Activated CD4-positive, alpha-beta T cell treated with anti-CD3 and anti-CD28 coated beads, Interleukin-2, amount 50 U/mL, for 16 hours (primary cell): ENCODE data around the gene KRT6C.
A peak's percentile ranks its signal among the peaks of the same experiment; 100 is the strongest.
"Not testable (repeated sequence)": the region's sequence is repeated elsewhere in the genome, so short reads cannot be mapped to it uniquely, and the experiment has no call there.

Source experiments
- DNase-seq: peaks from one replicate; pipeline ENCODE4 v3.0.0-alpha.2; 2020

KRT6C gene

DNA sequence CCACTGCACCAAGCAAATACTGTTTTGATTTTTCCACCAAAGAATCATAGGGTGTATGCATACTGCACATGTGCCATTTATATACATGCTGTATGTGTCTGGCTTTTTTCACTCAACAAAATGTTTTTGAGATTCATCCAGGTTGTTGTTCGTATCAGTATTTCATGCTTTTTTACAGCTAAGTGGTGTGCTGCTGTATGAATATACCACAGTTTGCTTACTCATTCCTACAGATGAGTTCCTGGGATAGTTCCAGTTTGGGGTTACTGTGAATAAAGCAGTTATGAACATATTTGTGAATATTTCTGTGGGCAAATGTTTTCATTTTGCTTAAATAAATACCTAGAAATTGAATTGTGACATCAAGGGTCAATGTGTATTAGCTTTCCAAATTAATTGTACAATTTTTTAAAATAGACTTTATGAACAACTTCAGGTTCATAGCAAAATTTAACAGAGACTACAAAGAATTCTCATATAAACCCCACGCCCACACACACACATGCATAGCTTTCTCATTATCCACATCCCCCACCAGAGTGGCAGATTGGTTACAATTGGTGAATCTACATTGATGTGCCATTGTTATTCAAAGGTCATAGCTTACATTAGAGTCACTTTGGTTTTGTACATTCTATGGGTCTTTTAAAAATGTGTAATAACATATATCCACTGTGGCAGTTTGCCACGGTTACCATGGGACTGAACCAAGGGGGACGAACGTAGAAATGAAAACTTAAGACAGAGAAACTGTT, 26.4 kb upstream of the KRT6C start:
- DNase-seq = no peak

DNA sequence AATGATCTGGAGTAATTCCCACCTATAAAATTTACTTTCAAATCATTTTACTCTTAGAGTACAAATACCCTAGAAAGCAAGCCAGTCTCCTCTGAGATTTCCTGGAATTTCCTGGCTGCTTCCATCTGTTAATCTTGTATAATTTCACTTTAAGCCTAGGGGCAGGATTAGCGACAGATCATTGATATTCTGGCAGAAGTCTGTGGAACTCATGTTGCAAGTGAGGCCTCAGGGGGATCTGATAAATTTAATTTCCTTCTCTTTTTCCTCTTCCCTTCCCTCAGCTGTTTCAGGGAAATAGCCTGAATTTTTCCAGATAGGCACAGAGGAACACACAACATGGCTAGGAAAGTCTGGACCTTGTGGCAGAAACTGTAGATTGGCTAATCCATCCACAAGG, 25.3 kb upstream of the KRT6C start:
- DNase-seq = no peak

DNA sequence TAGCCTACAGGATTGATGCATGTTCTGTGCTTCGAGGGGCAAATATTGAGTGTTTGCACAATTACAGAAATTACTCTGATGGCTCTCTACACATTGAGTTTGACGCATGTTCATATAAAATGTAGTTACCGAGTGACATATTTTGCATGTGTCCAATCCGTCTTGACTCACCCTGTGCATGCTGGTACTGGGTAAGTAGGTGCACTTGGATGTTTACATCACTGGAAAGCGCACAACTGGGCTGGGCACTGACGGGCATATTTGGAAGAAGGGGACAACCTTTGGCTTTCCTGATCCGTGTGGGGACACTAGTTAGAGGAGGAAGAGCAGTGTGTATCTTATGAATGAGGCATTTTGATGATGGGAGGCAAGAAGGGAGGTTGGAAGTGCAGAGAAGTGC, 24.4 kb upstream of the KRT6C start:
- DNase-seq = no peak

DNA sequence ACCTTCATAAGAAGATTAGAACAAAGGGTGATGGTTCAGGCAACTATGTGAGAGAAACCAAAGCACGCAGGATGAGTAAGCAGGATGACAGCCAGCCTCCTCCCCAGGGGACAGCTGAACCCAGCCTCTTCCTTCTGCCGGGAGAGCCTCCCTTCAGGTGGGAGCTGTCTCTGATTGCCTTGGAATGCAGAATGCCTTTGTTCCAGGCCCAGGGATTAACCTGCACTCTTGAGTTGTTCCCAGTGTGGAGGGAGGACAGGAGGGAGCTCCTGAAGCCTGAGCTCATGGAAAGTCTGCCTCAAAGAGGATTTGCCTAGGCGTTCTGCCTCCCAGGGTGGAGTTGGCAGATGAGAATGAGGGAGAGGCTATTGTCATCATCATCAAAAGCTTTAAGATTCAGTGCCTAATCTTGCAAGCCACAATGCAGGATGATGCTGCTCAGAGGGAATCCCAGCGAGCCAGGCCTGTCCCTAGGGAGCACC, 23.0 kb upstream of the KRT6C start:
- no peak for DNase-seq

DNA sequence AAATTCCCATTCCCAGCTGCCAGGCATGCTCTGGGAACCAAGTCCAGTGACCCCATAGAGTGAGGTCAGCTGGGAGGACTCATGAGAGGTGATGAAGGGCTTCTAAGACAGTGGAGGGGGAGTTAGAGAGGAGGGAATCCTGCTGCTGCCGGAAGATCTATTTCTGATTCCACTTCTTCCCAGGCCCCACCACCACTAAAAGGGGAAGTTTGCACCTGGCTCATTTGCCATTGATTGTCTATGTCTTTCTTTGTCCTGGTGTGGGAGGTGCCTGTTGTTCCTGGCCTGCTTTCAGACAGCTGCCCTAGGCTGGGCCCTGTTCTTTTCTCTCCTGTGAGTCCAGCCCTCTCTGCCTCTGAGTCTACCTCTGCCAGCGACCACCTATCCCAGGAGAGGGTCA, 22.4 kb upstream of the KRT6C start:
- no peak for DNase-seq

DNA sequence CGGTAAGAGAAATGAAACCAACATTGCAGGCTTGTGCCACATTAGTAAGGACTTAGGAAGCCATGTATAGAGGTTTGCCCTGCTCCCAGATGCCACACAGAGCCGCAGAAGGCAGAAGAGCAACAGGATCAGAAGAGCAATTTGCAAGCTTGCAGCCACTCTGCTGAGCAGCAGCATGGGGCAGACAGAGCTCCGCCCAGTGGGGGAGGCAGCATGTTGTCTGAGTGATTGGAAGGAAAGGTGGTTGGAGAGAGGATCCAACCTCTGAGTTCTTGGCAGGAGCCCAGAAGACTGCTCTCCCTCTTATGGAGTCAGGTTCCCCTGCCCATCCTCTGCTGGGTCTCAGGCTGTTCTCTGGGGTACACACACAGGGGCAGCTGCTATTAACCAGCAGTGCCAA, 21.8 kb upstream of the KRT6C start:
- no peak for DNase-seq

DNA sequence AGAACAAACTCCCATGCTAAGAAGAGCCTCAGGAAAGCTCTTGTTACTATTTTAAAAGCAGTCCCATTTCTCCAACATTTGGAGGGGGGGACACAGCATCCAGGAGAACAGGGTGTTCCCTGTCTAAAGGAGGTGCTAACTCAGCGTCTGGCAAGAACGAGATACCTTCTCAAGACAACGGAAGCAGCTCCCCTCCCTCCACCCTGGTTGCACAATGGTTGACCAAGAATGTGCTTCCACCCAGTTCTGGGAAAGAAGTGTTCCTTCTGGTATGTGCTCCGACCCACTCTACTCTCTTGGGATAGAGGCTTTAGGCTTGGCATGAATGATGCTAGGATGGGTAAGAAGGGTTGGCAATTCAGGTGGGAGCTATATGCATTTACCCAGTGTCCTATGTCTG, 20.9 kb upstream of the KRT6C start:
- DNase-seq = no peak

DNA sequence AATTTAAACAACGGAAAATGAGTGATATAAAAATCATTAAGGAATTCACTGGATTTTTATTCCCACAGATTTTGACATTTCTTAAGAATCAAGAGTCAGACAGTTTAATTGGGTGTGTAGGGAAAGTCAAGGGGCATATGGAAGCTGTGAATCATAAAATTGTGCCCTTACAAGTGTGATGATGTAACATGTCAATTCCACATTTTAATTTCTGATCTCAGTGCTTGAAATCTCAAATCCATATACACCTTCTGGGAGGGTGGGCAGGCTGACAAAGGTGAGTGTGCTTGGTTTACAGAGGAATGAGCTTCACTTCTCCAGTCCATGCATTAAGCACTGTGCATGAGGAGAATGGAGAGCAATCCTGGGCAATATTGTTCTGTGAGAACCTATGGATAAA, 20.5 kb upstream of the KRT6C start:
- DNase-seq = no peak

DNA sequence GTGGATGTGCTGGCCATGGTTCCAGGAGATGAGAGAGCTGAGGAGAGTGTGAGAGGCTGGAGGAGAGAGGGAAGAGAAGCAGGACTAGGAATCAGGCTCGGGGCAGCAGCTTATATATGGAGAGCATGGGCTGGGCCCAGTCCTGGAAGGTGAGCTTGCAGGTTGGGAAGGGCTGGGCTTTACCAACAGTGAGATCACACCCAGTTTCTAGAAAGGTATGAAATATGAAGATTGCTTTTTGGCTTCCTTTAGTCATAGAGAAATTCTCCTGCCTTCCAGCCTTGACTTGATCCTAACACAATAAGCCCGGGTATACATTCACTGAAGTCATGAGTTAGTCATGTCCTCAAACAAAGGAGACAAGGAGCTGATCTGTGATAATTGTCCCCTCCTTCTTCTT, 19.6 kb upstream of the KRT6C start, which contains the start of gene KRT6A:
TSS of gene KRT6A (minus strand) at position 86 of the 400 bp plus-strand sequence. CDS start at position 17, 69 bp downstream.
- no peak for DNase-seq

DNA sequence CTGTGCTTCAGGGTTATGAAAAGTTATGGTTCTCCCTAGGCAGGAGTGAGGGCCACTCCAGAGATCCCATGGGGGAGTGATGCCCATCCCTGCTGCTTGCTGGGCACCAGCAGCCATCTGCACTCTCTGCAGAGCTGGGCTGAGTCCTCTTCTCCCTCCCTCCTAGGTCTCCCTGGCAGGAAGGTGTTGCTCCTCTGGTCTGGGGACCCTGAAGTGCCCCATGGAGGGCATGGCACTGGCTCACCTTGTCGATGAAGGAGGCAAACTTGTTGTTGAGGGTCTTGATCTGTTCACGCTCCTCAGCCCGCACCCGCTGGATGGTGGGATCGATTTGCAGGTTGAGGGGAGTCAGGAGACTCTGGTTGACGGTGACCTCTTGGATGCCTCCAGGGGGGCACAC, 18.8 kb upstream of the KRT6C start:
- DNase-seq = not testable (repeated sequence)

DNA sequence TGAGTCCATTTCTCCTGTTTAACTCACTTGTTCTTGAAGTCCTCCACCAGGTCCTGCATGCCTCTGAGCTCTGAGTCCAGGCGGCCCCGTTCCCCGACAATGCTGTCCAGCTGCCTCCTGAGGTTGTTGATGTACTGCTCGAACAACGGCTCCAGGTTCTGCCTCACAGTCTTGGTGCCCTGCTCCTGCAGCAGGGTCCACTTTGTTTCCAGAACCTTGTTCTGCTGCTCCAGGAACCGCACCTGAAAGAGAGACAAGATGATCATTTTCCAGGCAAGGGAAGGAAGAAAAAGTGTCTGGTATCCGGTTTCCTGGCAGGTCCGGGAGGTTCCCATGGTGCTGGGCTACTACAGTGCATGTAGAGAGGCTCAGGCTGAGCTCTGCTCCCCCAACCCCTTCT, 17.9 kb upstream of the KRT6C start:
- not testable (repeated sequence) for DNase-seq

DNA sequence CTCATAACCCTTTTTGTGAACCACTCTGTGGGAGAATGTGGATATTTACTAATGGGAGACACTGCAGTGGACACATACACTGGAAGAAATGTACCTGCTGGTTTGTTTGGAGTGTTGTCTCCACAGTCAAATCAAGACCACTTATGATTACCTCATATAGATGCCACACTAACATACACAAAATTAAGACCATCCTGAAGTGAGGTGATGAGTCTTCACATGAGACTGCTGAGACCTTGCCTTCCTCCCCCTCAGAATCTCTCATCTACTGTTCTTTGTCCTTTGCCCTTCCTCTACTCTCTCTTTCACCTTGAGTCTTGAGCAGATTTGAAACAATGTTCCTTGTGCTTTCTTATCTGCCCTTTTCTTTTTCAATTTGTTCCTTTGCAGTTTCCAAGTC, 15.1 kb upstream of the KRT6C start:
- DNase-seq = no peak

DNA sequence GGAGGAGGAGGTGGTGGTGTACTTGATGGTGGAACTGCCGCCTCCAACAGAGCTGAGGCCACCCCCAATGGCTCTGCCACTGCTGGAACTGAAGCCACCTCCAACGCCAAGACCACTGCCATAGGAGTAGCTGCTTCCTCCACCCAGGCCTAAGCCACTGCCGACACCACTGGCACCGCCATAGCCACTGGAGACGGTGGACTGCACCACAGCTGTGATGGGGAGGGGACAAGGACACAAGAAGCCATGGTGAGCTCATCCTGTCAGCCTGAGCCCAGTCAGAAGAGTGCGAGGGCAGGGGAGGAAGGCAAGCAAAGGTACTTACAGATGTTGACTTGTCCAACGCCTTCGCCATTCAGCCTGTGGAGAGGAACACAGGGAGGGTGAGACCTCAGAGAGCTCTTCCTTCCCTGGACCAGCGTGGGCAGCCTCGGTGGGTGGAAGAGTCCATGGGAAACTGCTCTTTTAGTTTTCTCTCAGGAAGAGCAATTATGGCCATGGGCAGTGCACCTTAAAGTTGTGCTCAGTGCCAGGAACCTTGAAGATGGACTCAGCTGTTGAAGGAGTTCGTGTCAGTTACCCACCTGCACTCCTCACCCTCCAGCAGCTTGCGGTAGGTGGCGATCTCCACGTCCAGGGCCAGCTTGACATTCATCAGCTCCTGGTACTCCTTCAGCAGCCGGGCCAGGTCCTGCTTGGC, 14.3 kb upstream of the KRT6C start:
- not testable (repeated sequence) for DNase-seq

DNA sequence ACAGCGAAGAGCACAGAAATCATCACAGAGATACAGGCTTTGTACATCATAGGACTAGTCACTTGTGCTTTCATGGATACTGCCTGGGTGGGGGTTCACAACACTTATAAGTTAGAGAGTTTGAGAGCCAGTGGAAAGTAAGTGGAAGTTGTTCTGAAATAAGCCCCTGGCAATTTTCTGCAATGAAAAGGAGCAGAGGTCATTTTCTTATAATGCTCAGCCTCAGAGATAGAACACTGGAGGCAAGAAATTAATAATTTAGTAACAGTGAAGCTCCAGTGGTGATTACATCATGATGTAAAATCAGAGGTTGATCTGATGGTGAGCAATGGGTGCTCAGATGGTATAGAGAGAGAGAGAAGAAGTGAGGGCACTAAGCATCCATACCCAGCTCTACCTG, 13.6 kb upstream of the KRT6C start:
- DNase-seq = no peak

DNA sequence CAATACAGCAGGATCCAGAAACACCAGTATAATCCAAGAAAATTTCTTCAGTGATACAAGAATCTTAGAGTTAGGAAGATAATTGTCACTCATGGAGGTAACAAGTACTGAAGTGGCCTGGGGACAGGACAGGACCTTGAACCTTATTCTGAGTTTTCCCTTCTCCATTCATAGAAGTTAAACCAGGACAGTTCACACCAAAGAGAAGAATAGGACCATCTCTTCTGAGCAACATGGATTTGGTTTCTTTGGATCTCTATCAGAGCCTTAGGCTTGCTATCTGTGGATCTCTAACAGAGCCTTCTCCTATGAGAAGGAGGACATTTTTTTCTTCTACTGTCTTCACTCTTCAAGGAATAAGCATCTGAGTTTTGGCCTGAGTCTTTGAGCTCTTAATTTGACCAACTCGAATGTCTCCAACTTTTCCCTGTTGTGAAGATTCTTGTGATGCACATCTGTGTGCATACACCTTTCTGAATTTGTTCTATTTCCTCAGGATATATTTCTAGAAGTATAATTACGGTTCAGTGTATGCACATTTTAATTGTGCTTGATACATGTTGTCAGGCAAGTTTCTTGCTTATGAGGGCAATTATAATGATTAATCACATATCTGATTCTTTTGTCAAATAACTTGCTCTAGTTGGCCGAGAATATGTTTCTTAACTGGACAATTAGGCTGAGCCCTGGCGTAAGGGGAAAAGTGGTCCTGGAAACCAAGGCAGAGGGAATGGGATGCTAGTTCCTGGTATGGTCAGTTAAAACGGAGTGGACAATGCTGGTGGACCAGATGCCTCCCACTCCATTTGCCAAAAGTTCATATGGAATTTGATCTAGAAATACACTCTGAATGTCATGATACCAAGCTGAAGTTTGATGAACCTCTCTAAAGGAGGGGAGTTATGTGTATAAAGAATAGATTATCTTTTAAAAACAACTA, 12.8 kb upstream of the KRT6C start:
- no peak for DNase-seq

DNA sequence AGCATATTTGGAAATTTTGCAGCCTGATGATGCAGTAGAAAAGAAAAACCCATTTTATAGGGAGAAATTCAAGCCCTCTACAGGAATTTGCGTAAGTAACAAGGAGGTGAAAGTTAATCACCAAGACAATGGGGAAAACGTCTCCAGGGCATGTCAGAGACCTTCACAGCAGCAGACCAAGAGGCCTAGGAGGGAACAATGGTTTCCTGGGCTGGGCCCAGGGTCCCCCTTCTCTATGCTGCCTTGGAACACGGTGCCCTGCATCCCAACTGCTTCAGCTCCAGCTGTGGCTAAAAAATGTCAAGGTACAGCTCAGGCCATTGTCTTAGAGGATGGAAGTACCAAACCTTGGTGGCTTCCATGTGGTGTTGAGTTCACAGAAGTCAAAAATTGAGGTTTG, 6.5 kb upstream of the KRT6C start:
- DNase-seq = no peak

DNA sequence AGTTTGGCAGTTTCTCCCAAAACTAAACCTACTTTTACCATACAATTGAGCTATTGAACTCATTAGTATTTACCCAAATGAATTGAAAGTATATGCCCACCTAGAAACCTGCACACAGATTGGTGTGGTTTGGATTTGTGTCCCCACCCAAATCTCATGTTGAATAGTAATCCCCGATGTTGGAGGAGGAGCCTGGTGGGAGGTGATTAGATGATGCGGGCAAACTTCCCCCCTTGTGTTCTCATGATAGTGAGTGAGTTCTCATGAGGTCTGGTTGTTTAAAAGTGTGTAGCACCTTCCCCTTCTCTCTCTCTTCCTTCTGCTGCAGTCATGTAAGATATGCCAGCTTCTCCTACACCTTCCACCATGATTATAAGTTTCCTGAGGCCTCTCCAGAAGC, 4.0 kb upstream of the KRT6C start:
- no peak for DNase-seq

DNA sequence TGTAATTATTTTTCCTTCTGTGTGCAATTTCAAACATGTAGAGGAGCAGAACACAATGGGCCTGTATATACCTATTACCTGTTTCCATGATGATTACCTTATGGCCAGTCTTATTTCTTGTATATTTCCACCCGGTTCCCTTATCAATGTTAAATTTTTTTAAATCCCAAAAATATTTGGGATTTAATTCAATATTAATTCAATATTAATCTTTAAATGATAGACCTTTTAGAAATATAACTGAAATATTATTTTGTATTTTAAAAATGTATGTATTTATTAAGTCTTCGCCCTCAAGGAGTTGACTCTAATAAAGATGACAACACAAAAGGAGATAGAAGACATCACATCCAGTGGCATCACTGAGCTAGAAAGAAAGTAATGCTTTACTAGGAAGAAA, 607 bp upstream of the KRT6C start:
- DNase-seq = no peak

DNA sequence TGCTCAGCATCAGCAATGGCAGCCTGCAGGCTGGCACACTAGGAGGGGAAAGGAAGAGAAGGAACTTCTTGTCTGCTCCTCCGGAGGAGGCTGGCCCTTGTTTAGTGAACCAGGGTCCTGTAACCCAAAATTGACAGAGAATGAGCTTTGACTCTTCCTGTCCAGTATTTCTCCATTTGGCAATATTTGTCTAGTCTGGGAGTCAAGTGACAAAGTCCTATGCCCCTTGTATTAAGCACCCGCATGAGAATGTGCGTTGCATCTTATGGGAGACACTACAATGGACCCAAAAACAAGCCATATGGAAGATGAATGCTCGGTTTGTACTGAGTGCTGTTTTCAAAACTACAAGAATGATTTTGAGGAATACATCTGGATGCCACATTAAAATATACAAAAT, 3.8 kb downstream of the KRT6C start:
- no peak for DNase-seq

DNA sequence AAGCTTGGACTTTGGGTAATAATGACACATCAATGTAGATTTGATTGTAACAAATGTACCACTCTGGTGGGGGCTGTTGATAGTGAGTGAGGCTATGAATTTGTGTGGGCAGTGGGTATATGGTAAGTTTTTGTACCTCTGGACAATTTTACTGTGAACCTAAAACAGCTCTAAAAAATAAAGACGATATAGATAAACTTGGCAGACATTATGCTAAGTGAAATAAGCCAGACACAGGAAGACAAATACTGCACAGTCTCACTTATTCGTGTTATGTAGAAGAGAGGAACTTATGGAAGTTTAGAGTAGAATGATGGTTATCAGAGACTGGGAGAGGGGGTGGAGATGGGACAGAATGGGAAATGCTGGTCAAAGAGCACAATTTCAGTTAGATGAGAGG, 8.7 kb downstream of the KRT6C start:
- DNase-seq = no peak

DNA sequence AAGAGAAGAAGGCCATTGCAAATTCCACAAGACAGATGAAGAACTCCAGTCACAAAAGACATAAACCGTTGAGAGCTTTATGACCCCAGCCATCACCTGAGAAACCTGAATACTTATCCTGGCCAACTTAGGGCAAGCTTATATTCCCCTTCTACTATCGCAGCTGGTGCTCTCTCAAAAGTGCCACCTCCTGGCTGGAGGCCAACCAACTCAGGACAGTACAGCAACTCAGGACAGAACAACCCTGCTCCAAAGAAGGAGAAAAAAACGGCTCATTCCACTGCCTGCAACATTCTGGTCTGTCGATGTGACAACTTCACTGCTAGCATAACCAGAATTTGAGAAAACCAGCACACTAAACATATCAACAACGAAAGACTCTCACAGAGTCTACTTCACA, 11.9 kb downstream of the KRT6C start:
- DNase-seq = no peak

DNA sequence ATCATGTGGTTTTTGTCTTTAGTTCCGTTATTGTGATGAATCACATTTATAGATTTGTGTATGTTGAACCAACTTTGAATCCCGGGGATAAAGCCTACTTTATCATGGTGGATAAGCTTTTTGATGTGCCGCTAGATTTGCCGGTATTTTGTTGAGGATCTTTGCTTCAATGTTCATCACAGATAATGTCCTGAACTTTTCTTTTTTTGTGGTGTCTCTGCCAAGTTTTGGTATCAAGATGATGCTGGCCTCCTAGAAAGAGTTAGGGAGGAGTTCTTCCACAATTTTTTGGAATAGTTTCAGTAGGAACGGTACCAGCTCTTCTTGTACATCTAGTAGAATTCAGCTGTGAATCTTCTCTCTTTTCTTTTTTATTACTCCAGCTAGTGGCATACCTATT, 14.7 kb downstream of the KRT6C start:
- no peak for DNase-seq

DNA sequence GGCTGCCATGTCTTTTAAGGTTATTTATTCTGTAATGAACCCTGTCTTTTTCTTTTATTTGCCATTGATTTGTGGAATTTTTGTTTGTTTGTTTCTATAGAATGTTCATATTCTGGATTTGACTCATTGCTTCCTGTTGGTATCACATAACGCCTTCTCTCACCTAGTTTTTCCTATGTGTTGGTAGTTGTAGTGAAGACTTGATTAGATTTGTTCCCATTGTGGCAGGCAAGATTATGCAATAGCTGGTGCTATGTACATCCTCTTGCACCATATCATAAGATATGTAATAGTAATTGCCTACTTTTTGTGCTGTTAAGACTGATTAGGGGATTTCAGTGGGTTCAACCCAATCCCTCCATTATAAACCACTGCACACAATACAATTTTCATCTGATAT, 17.8 kb downstream of the KRT6C start:
- DNase-seq = peak; percentile 7
